ENCODE measurements around the gene RXRB. TPM values are rescaled to one million over a fixed set of nuclear protein-coding genes. Genes with fewer than 3 reads are reported as not detected.

Gene RXRB
- total and polyA plus RNA-seq, 7 donors, result 19.2 to 45.9 (median 34.7) TPM

- H3K27me3 ChIP-seq (ENCODE audit: insufficient read depth in 3 of 3, low read length in 2 of 3), result no peaks in the 10 kb centered on the region
- ATAC-seq (peak; percentile 4 to 35 (median 16)), DNase-seq (no peak)
- peak overlapping the region; percentile 74 for H3K4me3 ChIP-seq
- intact Hi-C loops (cut with DNase I), result loop anchor here (1.0 to 5.0 kb wide), 6 partner anchors 41 to 234 kb away; partner anchors contain the start of gene RING1 (in 1 of the 2)
- TF ChIP-seq CTCF (IDR thresholded peaks at IDR 0.05), result no peak
- peak overlapping the region; percentile 85 for H3K27ac ChIP-seq
- H3K4me1 ChIP-seq, result peaks cover 13% of the 10 kb centered on the region
- no peaks in the 10 kb centered on the region for H3K9me3 ChIP-seq
- WGBS, 3 donors, result 0 to 1% (median 0%) methylated on average over 17 to 18 of the region's 18 CpGs
- peaks cover 6 to 22% of the 10 kb centered on the region in 2 donors for H3K36me3 ChIP-seq (ENCODE audit: insufficient read depth in 1 of 2, low read depth in 1 of 2)
Measured at GRCh38 chr6:33248643-33248931, 48.1 kb upstream of the RXRB start.

- peak overlapping the region; percentile 74 for H3K4me3 ChIP-seq
- peaks cover 13% of the 10 kb centered on the region for H3K4me1 ChIP-seq
- intact Hi-C loops (cut with DNase I), result loop anchor here (1.0 to 5.0 kb wide), 6 partner anchors 41 to 233 kb away; partner anchors contain the start of gene RING1 (in 1 of the 2)
- DNase-seq (peak; percentile 87 to 92), ATAC-seq (peak; percentile 72 to 82 (median 78))
- no peaks in the 10 kb centered on the region for H3K9me3 ChIP-seq
- peak overlapping the region; percentile 85 for H3K27ac ChIP-seq
- peak; percentile 98 for TF ChIP-seq CTCF (IDR thresholded peaks at IDR 0.05)
- peaks cover 6 to 20% of the 10 kb centered on the region in 2 donors for H3K36me3 ChIP-seq (ENCODE audit: insufficient read depth in 1 of 2, low read depth in 1 of 2)
- H3K27me3 ChIP-seq (ENCODE audit: insufficient read depth in 3 of 3, low read length in 2 of 3), result no peaks in the 10 kb centered on the region
- 5 to 7% (median 5%) methylated on average over 28 of the region's 28 CpGs for WGBS, 3 donors
Measured at GRCh38 chr6:33247977-33248642, 47.6 kb upstream of the RXRB start.

- intact Hi-C loops (cut with DNase I), result no loop called here
- Histone ChIP-seq H3K27ac (no peak overlapping the region), H3K9me3 (no peaks in the 10 kb centered on the region), H3K4me3 (no peak overlapping the region), H3K4me1 (peaks cover 1% of the 10 kb centered on the region), H3K36me3 (ENCODE audit: insufficient read depth in 1 of 2, low read depth in 1 of 2) (no peaks in the 10 kb centered on the region), H3K27me3 (ENCODE audit: insufficient read depth in 3 of 3, low read length in 2 of 3) (no peaks in the 10 kb centered on the region)
- no peak for ATAC-seq
- no peak for DNase-seq
- TF ChIP-seq CTCF (IDR thresholded peaks at IDR 0.05), result no peak
- 17 to 29% (median 20%) methylated on average over 1 of the region's 1 CpG for WGBS, 3 donors
Measured at GRCh38 chr6:33243476-33243875, 43.0 kb upstream of the RXRB start.

- no peaks in the 10 kb centered on the region for H3K27me3 ChIP-seq (ENCODE audit: insufficient read depth in 3 of 3, low read length in 2 of 3)
- no peak for TF ChIP-seq CTCF (IDR thresholded peaks at IDR 0.05)
- DNase-seq (no peak), ATAC-seq (no peak)
- no peaks in the 10 kb centered on the region for H3K4me1 ChIP-seq
- H3K27ac ChIP-seq, result no peak overlapping the region
- 54 to 60% (median 60%) methylated on average over 3 of the region's 3 CpGs for WGBS, 3 donors
- H3K36me3 ChIP-seq (ENCODE audit: insufficient read depth in 1 of 2, low read depth in 1 of 2), result no peaks in the 10 kb centered on the region
- H3K4me3 ChIP-seq, result no peak overlapping the region
- intact Hi-C loops (cut with DNase I), result no loop called here
- H3K9me3 ChIP-seq, result no peaks in the 10 kb centered on the region
Measured at GRCh38 chr6:33241968-33242367, 41.5 kb upstream of the RXRB start.

- H3K27ac ChIP-seq, result no peak overlapping the region
- TF ChIP-seq CTCF (IDR thresholded peaks at IDR 0.05), result no peak
- 63 to 65% (median 63%) methylated on average over 2 of the region's 2 CpGs for WGBS, 3 donors
- H3K4me1 ChIP-seq, result no peaks in the 10 kb centered on the region
- H3K27me3 ChIP-seq (ENCODE audit: insufficient read depth in 3 of 3, low read length in 2 of 3), result peaks cover 0 to 16% (median 4%) of the 10 kb centered on the region in 3 donors
- no peaks in the 10 kb centered on the region for H3K36me3 ChIP-seq (ENCODE audit: insufficient read depth in 1 of 2, low read depth in 1 of 2)
- H3K9me3 ChIP-seq, result no peaks in the 10 kb centered on the region
- intact Hi-C loops (cut with DNase I), result loop anchor here in 1 of 2 donors (5.0 kb wide), 1 partner anchor 70 kb away; no protein-coding TSS in a partner anchor
- no peak for ATAC-seq
- H3K4me3 ChIP-seq, result no peak overlapping the region
- DNase-seq, result no peak
Measured at GRCh38 chr6:33237741-33238140, 37.3 kb upstream of the RXRB start.

Data from psoas muscle (tissue), 8 donors.